IPS-20b (cell line): ENCODE results near the gene GPC5.

Experiments
- H3K27ac ChIP-seq: one replicate; pipeline ENCODE4 v1.5.1; 2013; ENCODE audit warnings: low read length
- H3K27me3 ChIP-seq: 2 replicates; pipeline ENCODE4 v1.6.1; 2013; ENCODE audit warnings: mild to moderate bottlenecking, low read length, inconsistent platforms; ENCODE audit not compliant: insufficient read depth
- H3K36me3 ChIP-seq: 2 replicates; pipeline ENCODE4 v1.6.1; 2013; ENCODE audit warnings: low read depth, mild to moderate bottlenecking, inconsistent platforms, low read length, moderate library complexity; ENCODE audit not compliant: insufficient read depth
- H3K4me1 ChIP-seq: 2 replicates; pipeline ENCODE4 v1.6.1; 2013; ENCODE audit warnings: mild to moderate bottlenecking, control low read depth, inconsistent platforms, low read length, moderate library complexity; ENCODE audit not compliant: insufficient read depth
- H3K4me3 ChIP-seq: 2 replicates; pipeline ENCODE4 v1.5.1; 2013; ENCODE audit warnings: mild to moderate bottlenecking, low read length, inconsistent platforms
- H3K9ac ChIP-seq: 2 replicates; pipeline ENCODE4 v1.6.1; 2013; ENCODE audit warnings: low read depth, mild to moderate bottlenecking, inconsistent platforms, low read length, moderate library complexity
- H3K9me3 ChIP-seq: 2 replicates; pipeline ENCODE4 v1.6.1; 2013; ENCODE audit warnings: mild to moderate bottlenecking, low read depth, low read length, inconsistent platforms; ENCODE audit not compliant: insufficient read depth

Gene GPC5

GRCh38 chr13:92101801-92102200, 703.4 kb downstream of the GPC5 start:
- Histone ChIP-seq H3K27me3 (no peaks in the 10 kb centered on the region), H3K9me3 (no peaks in the 10 kb centered on the region), H3K27ac (no peak overlapping the region), H3K36me3 (no peaks in the 10 kb centered on the region), H3K9ac (no peak overlapping the region), H3K4me3 (no peak overlapping the region), H3K4me1 (no peaks in the 10 kb centered on the region)

GRCh38 chr13:92103689-92104153, 705.3 kb downstream of the GPC5 start:
- Histone ChIP-seq H3K36me3 (no peaks in the 10 kb centered on the region), H3K4me3 (no peak overlapping the region), H3K27ac (no peak overlapping the region), H3K9ac (no peak overlapping the region), H3K27me3 (no peaks in the 10 kb centered on the region), H3K9me3 (no peaks in the 10 kb centered on the region), H3K4me1 (no peaks in the 10 kb centered on the region)

GRCh38 chr13:92122186-92122853, 723.9 kb downstream of the GPC5 start:
- Histone ChIP-seq H3K9ac (no peak overlapping the region), H3K27me3 (no peaks in the 10 kb centered on the region), H3K27ac (no peak overlapping the region), H3K9me3 (no peaks in the 10 kb centered on the region), H3K4me1 (no peaks in the 10 kb centered on the region), H3K4me3 (no peak overlapping the region), H3K36me3 (no peaks in the 10 kb centered on the region)

GRCh38 chr13:92126399-92126798, 728.0 kb downstream of the GPC5 start:
- no peak overlapping the region for H3K27ac ChIP-seq
- no peak overlapping the region for H3K4me3 ChIP-seq
- H3K9ac ChIP-seq = no peak overlapping the region
- no peaks in the 10 kb centered on the region for H3K27me3 ChIP-seq
- no peaks in the 10 kb centered on the region for H3K9me3 ChIP-seq
- no peaks in the 10 kb centered on the region for H3K4me1 ChIP-seq
- no peaks in the 10 kb centered on the region for H3K36me3 ChIP-seq

- Histone ChIP-seq H3K27ac (no peak overlapping the region), H3K9ac (no peak overlapping the region), H3K4me3 (no peak overlapping the region), H3K27me3 (no peaks in the 10 kb centered on the region), H3K9me3 (no peaks in the 10 kb centered on the region), H3K4me1 (no peaks in the 10 kb centered on the region), H3K36me3 (no peaks in the 10 kb centered on the region)
Observed at GRCh38 chr13:92135509-92135908, 737.1 kb downstream of the GPC5 start.

- H3K27ac ChIP-seq = no peak overlapping the region
- H3K4me1 ChIP-seq = no peaks in the 10 kb centered on the region
- H3K4me3 ChIP-seq = no peak overlapping the region
- no peak overlapping the region for H3K9ac ChIP-seq
- H3K9me3 ChIP-seq = no peaks in the 10 kb centered on the region
- no peaks in the 10 kb centered on the region for H3K36me3 ChIP-seq
- no peaks in the 10 kb centered on the region for H3K27me3 ChIP-seq
Observed at GRCh38 chr13:92136449-92137155, 738.2 kb downstream of the GPC5 start.

- Histone ChIP-seq H3K27me3 (no peaks in the 10 kb centered on the region), H3K4me3 (no peak overlapping the region), H3K4me1 (no peaks in the 10 kb centered on the region), H3K9ac (no peak overlapping the region), H3K27ac (no peak overlapping the region), H3K36me3 (no peaks in the 10 kb centered on the region), H3K9me3 (no peaks in the 10 kb centered on the region)
Observed at GRCh38 chr13:92137520-92137919, 739.1 kb downstream of the GPC5 start.

- no peaks in the 10 kb centered on the region for H3K36me3 ChIP-seq
- no peak overlapping the region for H3K27ac ChIP-seq
- no peaks in the 10 kb centered on the region for H3K9me3 ChIP-seq
- H3K4me3 ChIP-seq = no peak overlapping the region
- H3K27me3 ChIP-seq = no peaks in the 10 kb centered on the region
- no peaks in the 10 kb centered on the region for H3K4me1 ChIP-seq
- H3K9ac ChIP-seq = no peak overlapping the region
Observed at GRCh38 chr13:92143766-92144165, 745.3 kb downstream of the GPC5 start.

- Histone ChIP-seq H3K4me1 (no peaks in the 10 kb centered on the region), H3K27ac (no peak overlapping the region), H3K9ac (no peak overlapping the region), H3K36me3 (no peaks in the 10 kb centered on the region), H3K9me3 (no peaks in the 10 kb centered on the region), H3K4me3 (no peak overlapping the region), H3K27me3 (no peaks in the 10 kb centered on the region)
Observed at GRCh38 chr13:92150606-92151005, 752.2 kb downstream of the GPC5 start.

GRCh38 chr13:92158346-92158745, 759.9 kb downstream of the GPC5 start:
- Histone ChIP-seq H3K4me3 (no peak overlapping the region), H3K27ac (no peak overlapping the region), H3K9me3 (no peaks in the 10 kb centered on the region), H3K27me3 (no peaks in the 10 kb centered on the region), H3K36me3 (no peaks in the 10 kb centered on the region), H3K4me1 (no peaks in the 10 kb centered on the region), H3K9ac (no peak overlapping the region)

GRCh38 chr13:92164822-92165221, 766.4 kb downstream of the GPC5 start:
- H3K9me3 ChIP-seq = no peaks in the 10 kb centered on the region
- H3K27ac ChIP-seq = no peak overlapping the region
- no peak overlapping the region for H3K9ac ChIP-seq
- no peaks in the 10 kb centered on the region for H3K36me3 ChIP-seq
- H3K27me3 ChIP-seq = no peaks in the 10 kb centered on the region
- H3K4me3 ChIP-seq = no peak overlapping the region
- no peaks in the 10 kb centered on the region for H3K4me1 ChIP-seq

GRCh38 chr13:92172191-92172590, 773.8 kb downstream of the GPC5 start:
- Histone ChIP-seq H3K27me3 (no peaks in the 10 kb centered on the region), H3K9ac (no peak overlapping the region), H3K9me3 (no peaks in the 10 kb centered on the region), H3K4me3 (no peak overlapping the region), H3K4me1 (no peaks in the 10 kb centered on the region), H3K27ac (no peak overlapping the region), H3K36me3 (no peaks in the 10 kb centered on the region)
